Fibroblast of skin of right quadriceps (primary cell): ENCODE data around the gene TEAD3.

Experiments used
- DNase-seq: peaks from one replicate; pipeline ENCODE4 v3.0.0-alpha.2; 2013

The TEAD3 gene

DNA sequence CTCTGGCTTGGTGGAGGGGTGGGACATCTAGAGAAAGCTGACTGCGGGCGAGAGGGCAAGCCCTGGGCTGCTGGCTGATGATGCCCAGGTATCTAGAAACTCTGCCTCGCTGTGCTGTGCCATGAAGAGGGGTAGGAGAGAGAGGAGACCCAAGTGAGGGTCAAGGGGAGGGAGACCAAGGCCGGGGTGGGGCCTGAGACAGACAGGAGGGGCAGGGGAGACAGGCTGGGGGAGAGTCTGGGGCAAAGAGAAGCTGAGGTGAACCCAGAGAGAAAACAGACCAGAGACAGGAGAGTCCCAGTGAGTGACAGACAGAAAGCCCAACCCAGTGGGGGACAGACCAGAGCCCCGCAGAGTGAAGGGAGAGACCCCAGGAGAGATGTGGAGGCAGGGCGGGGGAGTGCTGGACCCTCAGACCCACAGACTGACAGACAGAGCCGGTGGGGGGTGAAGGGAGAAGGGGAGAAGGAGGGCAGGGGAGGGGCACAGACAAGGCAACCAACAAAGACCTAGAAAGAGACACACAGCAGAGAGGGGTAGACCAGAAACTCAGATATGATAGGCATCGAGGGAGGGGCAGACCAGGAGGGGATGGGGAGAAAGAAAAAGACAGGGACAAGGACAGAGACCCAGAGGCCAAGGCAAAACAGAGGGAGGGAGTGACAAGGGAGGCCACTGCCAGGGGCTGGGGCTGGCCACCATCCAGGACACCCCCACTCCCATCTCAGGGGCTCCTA is 5.9 kb downstream of the TEAD3 start:
- no peak for DNase-seq

DNA sequence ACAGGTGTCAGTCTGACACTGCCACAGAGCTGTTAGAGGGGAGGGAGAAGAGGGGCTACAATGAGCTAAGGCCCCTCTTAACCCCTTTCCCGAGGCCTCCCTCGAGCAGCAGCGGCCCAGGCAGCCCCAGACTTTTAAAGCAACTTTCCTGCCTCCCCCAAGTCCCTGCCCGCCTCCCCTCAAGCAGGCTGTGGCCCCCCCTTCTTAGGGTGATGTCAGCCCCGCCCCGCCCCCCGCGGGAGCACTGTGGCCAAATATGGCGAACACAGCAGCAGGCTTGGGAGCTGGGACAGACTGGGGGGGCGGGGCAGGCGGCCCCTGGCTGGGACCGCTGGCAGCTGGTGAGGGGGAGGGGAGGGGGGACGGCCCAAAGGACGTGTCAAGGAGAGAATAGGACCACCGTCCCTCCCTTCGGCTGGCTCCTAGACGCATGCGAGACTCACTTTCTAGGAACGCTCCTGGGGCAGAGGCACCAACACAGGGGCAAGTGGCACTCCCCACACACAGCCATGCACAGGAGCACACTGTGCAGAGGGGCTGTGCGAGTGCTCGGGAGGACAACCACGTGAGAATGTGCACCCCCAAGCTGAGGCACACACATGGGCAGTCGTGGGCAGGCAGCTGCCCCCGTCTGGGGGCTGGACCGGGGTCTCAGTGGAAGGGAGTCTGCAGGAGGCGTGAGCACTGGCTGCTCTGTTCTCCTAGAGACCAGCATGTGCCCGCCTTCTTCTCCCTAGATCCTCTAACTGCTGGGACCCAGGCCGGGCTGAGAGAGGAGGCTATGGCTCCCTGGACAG is 6.7 kb downstream of the TEAD3 start:
- peak; percentile 96 for DNase-seq

- no peak for DNase-seq
Measured at GRCh38 chr6:35489066-35489465, 7.8 kb downstream of the TEAD3 start.

GRCh38 chr6:35488517-35488862 is 8.4 kb downstream of the TEAD3 start:
- no peak for DNase-seq

GRCh38 chr6:35487658-35488516 is 9.0 kb downstream of the TEAD3 start:
- peak; percentile 49 for DNase-seq

- DNase-seq, result no peak
Measured at GRCh38 chr6:35486005-35486925, 10.6 kb downstream of the TEAD3 start.

DNA sequence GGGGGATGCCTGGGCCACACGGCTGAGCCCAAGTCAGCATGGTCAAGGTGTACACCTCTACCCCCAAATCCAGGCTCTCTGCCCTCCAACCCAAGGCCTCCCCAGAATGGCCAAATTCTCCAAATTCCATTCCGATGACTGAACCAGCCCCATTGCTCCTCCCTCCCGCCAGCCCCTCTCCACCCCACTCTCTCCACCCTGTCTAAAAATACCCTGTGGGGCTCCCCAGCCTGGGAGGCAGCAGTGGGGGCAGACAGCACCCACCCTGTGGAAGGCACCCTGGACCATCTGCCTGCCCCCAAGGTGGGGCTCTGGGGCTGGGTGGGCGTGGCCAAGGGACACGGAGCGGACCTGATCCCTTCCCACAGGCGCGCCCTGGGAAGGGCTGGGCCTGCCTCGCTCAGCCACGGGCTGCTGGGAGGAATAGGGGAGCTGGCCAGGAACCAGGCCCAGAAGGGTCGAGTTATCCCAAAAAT is 11.4 kb downstream of the TEAD3 start:
- DNase-seq, result peak; percentile 75

GRCh38 chr6:35484921-35485392 is 11.9 kb downstream of the TEAD3 start:
- no peak for DNase-seq

DNA sequence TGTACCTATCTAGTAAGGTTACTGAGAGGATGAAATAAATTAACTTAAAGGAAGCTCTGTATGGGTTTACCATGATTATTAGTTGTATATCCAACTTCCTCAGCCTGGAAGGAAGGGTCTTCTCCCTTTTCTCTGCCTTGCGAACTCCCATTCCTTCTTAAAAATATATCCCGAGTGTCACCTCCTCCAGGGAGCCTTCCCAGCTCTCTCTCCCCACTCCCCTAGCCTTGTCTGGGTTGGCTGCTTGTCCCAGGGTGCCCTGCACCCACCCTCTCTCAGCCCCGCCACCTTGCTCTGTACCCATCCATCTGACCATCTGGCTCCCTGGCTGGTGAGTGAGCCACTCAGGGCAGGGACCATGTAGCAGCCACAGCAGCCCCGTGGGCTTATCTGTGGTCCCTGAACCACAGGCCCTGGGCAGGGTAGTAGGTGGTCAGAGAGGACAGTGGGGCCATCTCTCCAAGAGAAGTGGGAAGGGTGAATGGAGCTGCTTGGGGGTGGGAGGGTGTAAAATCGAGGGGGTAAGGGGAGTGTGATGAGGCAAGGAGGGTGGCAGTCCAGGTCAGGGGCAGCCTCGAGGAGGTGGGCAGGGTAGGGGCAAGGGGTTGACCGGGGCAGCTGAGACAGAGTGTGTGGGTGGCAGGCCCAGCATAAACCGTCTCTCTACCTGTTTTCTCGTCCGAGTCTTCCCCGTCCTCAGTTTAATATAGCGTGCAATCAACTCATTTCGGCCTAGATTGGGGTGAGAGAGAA is 12.8 kb downstream of the TEAD3 start:
- DNase-seq, result no peak

DNA sequence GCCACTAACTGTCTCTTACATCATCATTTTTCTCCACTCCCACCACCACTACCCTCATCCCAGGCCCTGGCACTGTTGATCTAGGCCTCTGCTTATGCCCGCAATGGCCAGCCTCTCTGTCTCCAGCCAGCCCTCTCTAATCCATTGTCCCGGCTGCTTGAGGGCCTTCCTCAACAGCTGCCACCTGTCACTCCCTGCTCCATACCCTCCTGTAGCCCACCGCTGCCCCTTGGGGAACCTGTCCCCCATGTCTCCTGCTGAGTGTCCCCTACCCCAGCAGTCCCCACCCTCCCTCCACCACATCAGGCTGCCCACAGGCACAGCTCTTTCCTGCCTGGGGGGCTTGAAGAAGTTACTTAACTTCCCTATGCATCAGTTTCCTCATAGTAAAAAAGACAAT is 13.4 kb downstream of the TEAD3 start:
- DNase-seq, result no peak

DNA sequence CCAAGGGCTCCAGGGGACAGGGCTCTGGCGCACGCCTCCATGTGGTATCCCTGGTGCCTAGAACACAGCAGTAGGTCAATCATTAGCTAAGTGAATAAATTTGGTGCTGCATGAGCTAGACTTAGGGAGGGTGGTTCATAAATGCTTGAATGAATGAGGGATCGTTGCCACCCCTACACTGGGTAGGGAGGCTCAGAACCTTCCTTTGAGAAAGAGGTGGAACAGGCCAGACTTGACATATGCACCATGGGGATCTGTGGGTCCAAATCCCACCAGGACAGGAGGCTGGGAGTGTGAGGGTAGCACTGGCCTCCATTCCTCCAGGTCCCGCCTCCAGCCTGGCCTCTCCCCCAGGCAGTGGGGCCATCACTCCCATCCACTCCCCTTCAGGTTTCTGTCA is 13.8 kb downstream of the TEAD3 start:
- DNase-seq, result no peak

GRCh38 chr6:35481226-35481625 is 15.7 kb downstream of the TEAD3 start:
- no peak for DNase-seq

- DNase-seq, result no peak
Measured at GRCh38 chr6:35480176-35480575, 16.7 kb downstream of the TEAD3 start.

DNA sequence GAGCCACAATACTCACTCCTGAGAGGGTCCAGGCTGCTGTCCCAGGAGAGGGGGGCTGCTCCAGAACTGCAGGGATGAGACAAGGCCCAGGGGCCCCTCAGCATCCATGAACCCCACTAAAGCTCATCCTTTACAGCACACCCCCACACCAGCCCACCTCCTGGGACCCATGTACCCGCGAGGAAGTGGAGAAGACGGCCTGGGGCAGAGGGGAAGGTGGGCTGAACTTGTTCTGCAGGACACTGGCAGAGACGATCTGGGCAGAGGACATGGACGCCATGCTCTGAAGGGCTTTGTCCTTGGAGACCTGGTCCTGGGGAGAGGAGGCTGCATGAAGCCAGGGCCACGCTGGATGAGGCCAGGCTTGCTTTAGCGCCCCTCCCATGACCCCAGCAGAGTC is 18.6 kb downstream of the TEAD3 start:
- no peak for DNase-seq

GRCh38 chr6:35477551-35478179 is 19.2 kb downstream of the TEAD3 start:
- no peak for DNase-seq

- DNase-seq, result no peak
Measured at GRCh38 chr6:35477028-35477427, 19.9 kb downstream of the TEAD3 start.

DNA sequence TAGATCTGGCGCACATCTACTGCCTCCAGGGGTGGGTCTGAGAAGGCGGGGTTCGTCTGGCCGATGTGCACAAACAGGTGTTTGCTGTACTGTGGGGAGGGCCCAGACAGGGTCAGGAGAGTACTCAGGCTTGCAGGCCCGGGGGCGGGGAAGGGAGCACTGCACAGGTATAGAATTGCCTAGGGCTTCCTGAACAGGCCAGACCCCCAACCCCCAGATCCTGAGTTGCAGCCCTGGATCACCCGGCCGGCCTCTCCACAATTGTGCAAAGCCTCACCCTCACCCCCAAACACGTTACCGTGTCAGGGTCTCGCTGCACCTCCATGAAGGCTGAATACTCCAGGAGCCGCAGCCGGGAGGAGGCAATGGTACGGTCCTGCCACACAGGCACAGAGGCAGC is 20.9 kb downstream of the TEAD3 start:
- no peak for DNase-seq

DNA sequence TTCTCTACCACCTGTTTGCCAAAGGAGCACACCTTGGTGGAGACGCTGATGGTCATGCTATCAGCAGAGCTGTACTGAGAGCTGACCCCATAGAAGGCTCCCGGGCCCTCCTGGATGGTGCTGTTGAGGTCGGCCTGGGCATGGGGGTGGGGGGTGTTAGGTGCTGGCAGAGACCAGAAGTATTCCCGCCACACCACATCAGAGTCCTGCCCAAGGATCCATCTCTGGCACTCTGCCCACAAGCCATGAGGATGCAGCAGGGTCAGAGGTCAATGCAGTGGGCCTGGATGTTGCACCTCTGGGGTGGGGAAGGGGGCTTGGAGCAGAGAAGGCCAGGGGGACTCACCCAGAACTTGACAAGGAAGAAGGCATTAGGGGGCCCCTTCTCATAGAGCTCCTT is 21.3 kb downstream of the TEAD3 start:
- no peak for DNase-seq

DNA sequence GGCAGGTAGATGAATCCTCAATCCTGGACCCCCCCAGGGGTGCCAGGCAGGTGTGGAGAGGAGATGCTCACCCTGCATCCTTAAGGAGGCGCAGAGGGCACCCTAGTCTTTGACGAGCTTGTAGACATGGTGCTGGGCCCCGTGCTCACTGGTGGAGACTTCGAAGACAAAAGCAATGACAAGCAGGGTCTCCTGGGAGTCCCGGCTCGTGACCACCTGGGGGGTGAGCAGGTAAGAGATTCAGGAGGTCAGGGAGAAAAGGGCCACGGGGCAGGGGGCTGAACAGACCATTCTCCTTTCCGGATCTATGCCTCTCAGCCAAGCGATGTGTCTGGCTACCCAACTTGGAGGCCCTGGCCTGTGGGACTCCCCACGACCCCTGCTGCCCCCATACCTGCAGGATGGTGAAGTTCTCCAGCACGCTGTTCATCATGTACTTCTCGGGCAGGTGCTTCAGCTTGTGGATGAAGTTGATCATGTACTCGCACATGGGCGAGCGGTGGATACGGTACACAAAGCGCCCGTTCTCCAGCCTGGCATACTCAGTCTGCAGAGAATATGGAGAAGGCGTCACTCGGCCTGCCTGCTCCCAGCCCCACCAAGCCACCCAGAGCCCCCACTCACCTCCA is 21.8 kb downstream of the TEAD3 start:
- DNase-seq, result no peak
